ENCODE data around the gene CPE. TPM values are rescaled to one million over a fixed set of nuclear protein-coding genes. Genes with fewer than 3 reads are reported as not detected.

CPE gene
- total and polyA plus RNA-seq, 10 of the 15 experiments (the other 5 are each of a cell fraction or from before 2014, with no cell fraction given) = 0.05 to 0.14 TPM; not detected in 8

- CTCF ChIA-PET = interaction anchor here (0.8 to 1.7 kb wide), 4 partner anchors 8 to 80 kb away, joined by 3 to 4 read pairs (median 4); no protein-coding TSS in a partner anchor
- FAIRE-seq = no peak
- BruUV-seq (replicated peaks) = no TSS peak
Measured at GRCh38 chr4:165385126-165385525, 6.3 kb downstream of the CPE start.

More at GRCh38 chr4:165385126-165385525, 6.3 kb downstream of the CPE start:
- intact Hi-C loops (cut with micrococcal nuclease; ENCODE audit: unreplicated experiment) (no loop called here), in situ Hi-C loops (cut with MboI) (no loop called here)
- Histone ChIP-seq H3K4me1 (ENCODE audit: control insufficient read depth, insufficient read depth, low read length) (no peaks in the 10 kb centered on the region), H3K4me3 (no peak overlapping the region), H3K79me2 (ENCODE audit: control insufficient read depth, insufficient read depth, low read length) (no peaks in the 10 kb centered on the region), H2AFZ (ENCODE audit: control insufficient read depth, low read depth, low read length) (no peak overlapping the region), H3K9me3 (replicated peaks; ENCODE audit: control insufficient read depth, insufficient read depth, low read length) (no peaks in the 10 kb centered on the region), H4K20me1 (ENCODE audit: control insufficient read depth, insufficient read depth) (no peaks in the 10 kb centered on the region), H3K27ac (ENCODE audit: control insufficient read depth, insufficient read depth) (no peak overlapping the region), H3K36me3 (ENCODE audit: control insufficient read depth in 2 of 2, insufficient read depth in 2 of 2, low read length in 1 of 2) (no peaks in the 10 kb centered on the region), H3K9ac (ENCODE audit: control insufficient read depth, insufficient read depth, low read length) (no peak overlapping the region), H3K27me3 (replicated peaks in 1 of 2; ENCODE audit: control insufficient read depth in 2 of 2, insufficient read depth in 2 of 2, low read length in 1 of 2) (peaks cover 0 to 5% of the 10 kb centered on the region in 2 experiments; a peak in 1 of 4 replicates), H3K4me2 (ENCODE audit: control insufficient read depth, insufficient read depth) (no peak overlapping the region)
- TF ChIP-seq, protein P1, sequence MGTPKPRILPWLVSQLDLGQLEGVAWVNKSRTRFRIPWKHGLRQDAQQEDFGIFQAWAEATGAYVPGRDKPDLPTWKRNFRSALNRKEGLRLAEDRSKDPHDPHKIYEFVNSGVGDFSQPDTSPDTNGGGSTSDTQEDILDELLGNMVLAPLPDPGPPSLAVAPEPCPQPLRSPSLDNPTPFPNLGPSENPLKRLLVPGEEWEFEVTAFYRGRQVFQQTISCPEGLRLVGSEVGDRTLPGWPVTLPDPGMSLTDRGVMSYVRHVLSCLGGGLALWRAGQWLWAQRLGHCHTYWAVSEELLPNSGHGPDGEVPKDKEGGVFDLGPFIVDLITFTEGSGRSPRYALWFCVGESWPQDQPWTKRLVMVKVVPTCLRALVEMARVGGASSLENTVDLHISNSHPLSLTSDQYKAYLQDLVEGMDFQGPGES (IDR thresholded peaks at IDR 0.05) = no peak
- TF ChIP-seq, protein P2, sequence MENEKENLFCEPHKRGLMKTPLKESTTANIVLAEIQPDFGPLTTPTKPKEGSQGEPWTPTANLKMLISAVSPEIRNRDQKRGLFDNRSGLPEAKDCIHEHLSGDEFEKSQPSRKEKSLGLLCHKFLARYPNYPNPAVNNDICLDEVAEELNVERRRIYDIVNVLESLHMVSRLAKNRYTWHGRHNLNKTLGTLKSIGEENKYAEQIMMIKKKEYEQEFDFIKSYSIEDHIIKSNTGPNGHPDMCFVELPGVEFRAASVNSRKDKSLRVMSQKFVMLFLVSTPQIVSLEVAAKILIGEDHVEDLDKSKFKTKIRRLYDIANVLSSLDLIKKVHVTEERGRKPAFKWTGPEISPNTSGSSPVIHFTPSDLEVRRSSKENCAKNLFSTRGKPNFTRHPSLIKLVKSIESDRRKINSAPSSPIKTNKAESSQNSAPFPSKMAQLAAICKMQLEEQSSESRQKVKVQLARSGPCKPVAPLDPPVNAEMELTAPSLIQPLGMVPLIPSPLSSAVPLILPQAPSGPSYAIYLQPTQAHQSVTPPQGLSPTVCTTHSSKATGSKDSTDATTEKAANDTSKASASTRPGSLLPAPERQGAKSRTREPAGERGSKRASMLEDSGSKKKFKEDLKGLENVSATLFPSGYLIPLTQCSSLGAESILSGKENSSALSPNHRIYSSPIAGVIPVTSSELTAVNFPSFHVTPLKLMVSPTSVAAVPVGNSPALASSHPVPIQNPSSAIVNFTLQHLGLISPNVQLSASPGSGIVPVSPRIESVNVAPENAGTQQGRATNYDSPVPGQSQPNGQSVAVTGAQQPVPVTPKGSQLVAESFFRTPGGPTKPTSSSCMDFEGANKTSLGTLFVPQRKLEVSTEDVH (IDR thresholded peaks at IDR 0.05; ENCODE audit: low read depth, partially characterized antibody) = no peak
- TF ChIP-seq NFYA (IDR thresholded peaks at IDR 0.05; ENCODE audit: borderline replicate concordance, low read depth, low read length) (no peak), PAX8 (IDR thresholded peaks at IDR 0.05) (no peak), TARDBP (IDR thresholded peaks at IDR 0.05; ENCODE audit: borderline replicate concordance) (no peak), ZNF592 (IDR thresholded peaks at IDR 0.05) (no peak), ZNF24 (IDR thresholded peaks at IDR 0.05) (no peak)
- no peak for ATAC-seq
- DNase-seq (ENCODE audit: low read depth, low spot score) = no peak
- POLR2A ChIA-PET = interaction anchor here (0.6 kb wide), 1 partner anchor 145 kb away, joined by 4 read pairs; no protein-coding TSS in a partner anchor
- SMC1A ChIA-PET (ENCODE audit: uncharacterized antibody, unreplicated experiment) = no interaction called here
- RAD21 ChIA-PET (ENCODE audit: unreplicated experiment) = interaction anchor here (1.2 kb wide), 1 partner anchor 8 kb away, joined by 4 read pairs; no protein-coding TSS in a partner anchor
- WGBS (ENCODE audit: insufficient coverage, insufficient replicate concordance, low lambda C conversion rate, missing lambda C conversion rate) = 69% methylated on average over 4 of the region's 4 CpGs

Measured in GM12878 (cell line).